ENCODE data around the gene LRRC4C. TPM values are rescaled to one million over a fixed set of nuclear protein-coding genes. Genes with fewer than 3 reads are reported as not detected.
A peak's percentile ranks its signal among the peaks of the same experiment; 100 is the strongest.

Gene LRRC4C
- total RNA-seq, 4 donors from 2014 or later: 1.5 to 2.8 (median 1.7) TPM

- peak overlapping the region in 1 of 4 donors; percentile 34 for H3K27ac ChIP-seq
- no peak for ATAC-seq
- TF ChIP-seq EP300 (IDR thresholded peaks at IDR 0.05) (no peak), CTCF (IDR thresholded peaks at IDR 0.05) (no peak), POLR2AphosphoS5 (IDR thresholded peaks at IDR 0.05) (no peak), POLR2A (IDR thresholded peaks at IDR 0.05) (no peak)
- H3K27me3 ChIP-seq: peaks cover 31% of the 10 kb centered on the region
- peaks cover 0 to 12% (median 4%) of the 10 kb centered on the region in 3 donors for H3K4me1 ChIP-seq
- H3K36me3 ChIP-seq: no peaks in the 10 kb centered on the region
- WGBS, 2 donors (ENCODE audit: low coverage in 1 of 2): 20 to 61% methylated on average over 1 to 7 of the region's 7 CpGs
- peak overlapping the region in 1 of 2 donors; percentile 56 for H3K4me3 ChIP-seq
- no peaks in the 10 kb centered on the region for H3K9me3 ChIP-seq
These were observed 1167.7 kb downstream of the LRRC4C start for GRCh38 chr11:40291741-40292140.

GRCh38 chr11:40291329-40291728 lies 1168.1 kb downstream of the LRRC4C start:
- Histone ChIP-seq H3K4me3 (peak overlapping the region in 1 of 2 donors; percentile 56), H3K27ac (peak overlapping the region in 1 of 4 donors; percentile 34), H3K9me3 (no peaks in the 10 kb centered on the region), H3K4me1 (peaks cover 0 to 12% (median 4%) of the 10 kb centered on the region in 3 donors), H3K27me3 (peaks cover 31% of the 10 kb centered on the region), H3K36me3 (no peaks in the 10 kb centered on the region)
- TF ChIP-seq EP300 (IDR thresholded peaks at IDR 0.05) (no peak), CTCF (IDR thresholded peaks at IDR 0.05) (no peak), POLR2AphosphoS5 (IDR thresholded peaks at IDR 0.05) (no peak), POLR2A (IDR thresholded peaks at IDR 0.05) (no peak)
- ATAC-seq: no peak
- WGBS, 2 donors (ENCODE audit: low coverage in 1 of 2): 56 to 71% methylated on average over 3 of the region's 3 CpGs

GRCh38 chr11:40290171-40290631 lies 1169.3 kb downstream of the LRRC4C start:
- no peak overlapping the region for H3K27ac ChIP-seq
- 17 to 33% methylated on average over 1 to 2 of the region's 2 CpGs for WGBS, 2 donors (ENCODE audit: low coverage in 1 of 2)
- peaks cover 0 to 12% (median 4%) of the 10 kb centered on the region in 3 donors for H3K4me1 ChIP-seq
- peaks cover 31% of the 10 kb centered on the region for H3K27me3 ChIP-seq
- H3K4me3 ChIP-seq: peak overlapping the region in 1 of 2 donors; percentile 56
- no peak for TF ChIP-seq POLR2A (IDR thresholded peaks at IDR 0.05)
- no peak for TF ChIP-seq EP300 (IDR thresholded peaks at IDR 0.05)
- no peak for TF ChIP-seq CTCF (IDR thresholded peaks at IDR 0.05)
- no peak for TF ChIP-seq POLR2AphosphoS5 (IDR thresholded peaks at IDR 0.05)
- no peaks in the 10 kb centered on the region for H3K9me3 ChIP-seq
- ATAC-seq: no peak
- H3K36me3 ChIP-seq: no peaks in the 10 kb centered on the region

- H3K4me3 ChIP-seq: peak overlapping the region in 1 of 2 donors; percentile 3
- ATAC-seq: no peak
- H3K4me1 ChIP-seq: peaks cover 0 to 12% (median 4%) of the 10 kb centered on the region in 3 donors
- no peak overlapping the region for H3K27ac ChIP-seq
- TF ChIP-seq POLR2AphosphoS5 (IDR thresholded peaks at IDR 0.05) (no peak), CTCF (IDR thresholded peaks at IDR 0.05) (no peak), EP300 (IDR thresholded peaks at IDR 0.05) (no peak), POLR2A (IDR thresholded peaks at IDR 0.05) (no peak)
- no peaks in the 10 kb centered on the region for H3K36me3 ChIP-seq
- WGBS, 2 donors (ENCODE audit: low coverage in 1 of 2): 58 to 88% methylated on average over 2 of the region's 2 CpGs
- peaks cover 28% of the 10 kb centered on the region for H3K27me3 ChIP-seq
- H3K9me3 ChIP-seq: no peaks in the 10 kb centered on the region
These were observed 1170.1 kb downstream of the LRRC4C start for GRCh38 chr11:40289370-40289769.

Measured in gastroesophageal sphincter (tissue), 4 donors.